SH-SY5Y (cell line): ENCODE measurements around the gene SPATA32.

ENCODE experiments used
- GATA2 ChIP-seq: IDR thresholded peaks from 2 replicates; pipeline ENCODE4 v1.6.1; 2011; ENCODE audit warnings: mild to moderate bottlenecking, low read depth, low read length
- GATA3 ChIP-seq: IDR thresholded peaks from 2 replicates; pipeline ENCODE4 v1.6.1; 2011; ENCODE audit warnings: low read depth, mild to moderate bottlenecking, low read length, moderate library complexity

GRCh38 chr17:45311401-45311759 lies 49.5 kb upstream of the SPATA32 start:
- TF ChIP-seq GATA2 (no peak), GATA3 (no peak)
